Peyer's patch (tissue), 4 donors: ENCODE measurements around the gene BRMS1. TPM values are rescaled to one million over a fixed set of nuclear protein-coding genes. Genes with fewer than 3 reads are reported as not detected.
A peak's percentile ranks its signal among the peaks of the same experiment; 100 is the strongest.
"Not testable (repeated sequence)": the region's sequence is repeated elsewhere in the genome, so short reads cannot be mapped to it uniquely, and the experiment has no call there.

Source experiments
- DNase-seq, 3 donors: peaks; one replicate each; pipeline ENCODE4 v3.0.0-alpha.2; 2017 to 2019
- H3K27ac ChIP-seq, 4 donors: fragments of 200-600 bp; sonication (generic); one replicate each; pipeline ENCODE4 v1.5.1; 2016 to 2019
- H3K27me3 ChIP-seq, 2 donors: fragments of 200-600 bp; sonication (generic); one replicate each; pipeline ENCODE4 v1.5.1; 2019
- H3K36me3 ChIP-seq, 3 donors: fragments of 200-600 bp; sonication (generic); one replicate each; pipeline ENCODE4 v1.5.1; 2016 to 2019
- H3K4me1 ChIP-seq, 4 donors: fragments of 200-600 bp; sonication (generic); one replicate each; pipeline ENCODE4 v1.5.1; 2016 to 2019
- H3K4me3 ChIP-seq, 4 donors: fragments of 200-600 bp; sonication (generic); 1 replicate in 3 of 4; 2 replicates in 1 of 4; pipeline ENCODE4 v1.5.1; 2016 to 2019; ENCODE audit warnings: mild to moderate bottlenecking in 1 of 4
- H3K9me3 ChIP-seq, 4 donors: fragments of 200-600 bp; sonication (generic); one replicate each; pipeline ENCODE4 v1.5.1; 2016 to 2019; ENCODE audit warnings: mild to moderate bottlenecking in 1 of 4
- CTCF ChIP-seq, 6 experiments: fragments of 450-650 bp in 4 of 6; fragments of 200-600 bp in 2 of 6; sonication (generic) in 1 of 6; IDR thresholded peaks; one replicate each; pipeline ENCODE4 v1.5.1; 2017 to 2019; ENCODE audit warnings: antibody characterized with exemption in 6 of 6, mild to moderate bottlenecking in 3 of 6, moderate library complexity in 1 of 6
- POLR2A ChIP-seq, 2 donors: fragments of 450-650 bp; IDR thresholded peaks; one replicate each; pipeline ENCODE4 v1.5.1; 2017; ENCODE audit warnings: antibody characterized with exemption in 2 of 2, mild to moderate bottlenecking in 2 of 2, moderate library complexity in 2 of 2
- total RNA-seq, 4 donors: library from RNA; depleted of rRNA; stranded (reverse); fragments of >200 nt; gene quantifications; one replicate each; pipeline ENCODE4 v1.1.0, GENCODE V29; 2016

Gene BRMS1
- total RNA-seq, 4 donors from 2014 or later, result 36.9 to 63.5 (median 50.3) TPM

GRCh38 chr11:66350560-66351235, 5.8 kb upstream of the BRMS1 start:
- H3K4me1 ChIP-seq, result peaks cover 8 to 28% (median 11%) of the 10 kb centered on the region in 4 donors
- H3K27me3 ChIP-seq, H3K36me3 ChIP-seq, DNase-seq, H3K9me3 ChIP-seq: not testable (repeated sequence)
- peak in 1 of 2 donors; percentile 13 for TF ChIP-seq POLR2A (IDR thresholded peaks at IDR 0.05)
- peak overlapping the region in 2 of 4 donors; percentile 42 to 48 for H3K4me3 ChIP-seq
- H3K27ac ChIP-seq, result peak overlapping the region in 3 of 4 donors; percentile 65 to 94 (median 90)

DNA sequence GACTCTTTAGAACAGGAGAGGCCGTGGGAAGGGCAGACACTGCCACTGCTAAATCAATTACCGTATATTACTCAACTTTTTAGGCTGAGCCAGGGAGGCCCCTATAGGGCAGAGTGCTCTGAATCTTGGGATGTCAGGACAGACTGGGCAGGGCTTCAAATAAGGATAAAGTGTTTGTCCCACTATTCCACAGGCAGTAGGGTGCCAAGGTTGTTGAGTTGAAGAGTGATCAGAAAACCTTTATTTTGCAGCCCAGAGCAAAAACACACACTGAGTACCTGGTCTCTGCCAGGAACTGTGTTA, 4.1 kb upstream of the BRMS1 start:
- Histone ChIP-seq H3K27ac (peak overlapping the region in 3 of 4 donors; percentile 23 to 99 (median 94)), H3K36me3 (no peaks in the 10 kb centered on the region), H3K27me3 (no peaks in the 10 kb centered on the region), H3K4me3 (peak overlapping the region in 2 of 4 donors; percentile 66 to 95), H3K9me3 (no peaks in the 10 kb centered on the region), H3K4me1 (peaks cover 13 to 39% (median 18%) of the 10 kb centered on the region in 4 donors)
- TF ChIP-seq CTCF (IDR thresholded peaks at IDR 0.05) (no peak), POLR2A (IDR thresholded peaks at IDR 0.05) (no peak)
- DNase-seq, result no peak

- Histone ChIP-seq H3K4me1 (peaks cover 18 to 48% (median 20%) of the 10 kb centered on the region in 4 donors), H3K36me3 (no peaks in the 10 kb centered on the region), H3K4me3 (peak within 1 kb of the TSS; percentile 66 to 95 (median 82)), H3K9me3 (no peaks in the 10 kb centered on the region), H3K27ac (peak within 1 kb of the TSS; percentile 79 to 99 (median 89)), H3K27me3 (no peaks in the 10 kb centered on the region)
- peak; percentile 52 to 66 for TF ChIP-seq POLR2A (IDR thresholded peaks at IDR 0.05)
- TF ChIP-seq CTCF (IDR thresholded peaks at IDR 0.05), result no peak
- peak; percentile 79 to 94 (median 88) for DNase-seq
Observed at GRCh38 chr11:66347425-66348276, 2.7 kb upstream of the BRMS1 start, which contains the start of gene B4GAT1. Gene B4GAT1, minus strand, starts transcription at chr11:66347629. Its CDS starts 84 bp downstream, at chr11:66347545.

DNA sequence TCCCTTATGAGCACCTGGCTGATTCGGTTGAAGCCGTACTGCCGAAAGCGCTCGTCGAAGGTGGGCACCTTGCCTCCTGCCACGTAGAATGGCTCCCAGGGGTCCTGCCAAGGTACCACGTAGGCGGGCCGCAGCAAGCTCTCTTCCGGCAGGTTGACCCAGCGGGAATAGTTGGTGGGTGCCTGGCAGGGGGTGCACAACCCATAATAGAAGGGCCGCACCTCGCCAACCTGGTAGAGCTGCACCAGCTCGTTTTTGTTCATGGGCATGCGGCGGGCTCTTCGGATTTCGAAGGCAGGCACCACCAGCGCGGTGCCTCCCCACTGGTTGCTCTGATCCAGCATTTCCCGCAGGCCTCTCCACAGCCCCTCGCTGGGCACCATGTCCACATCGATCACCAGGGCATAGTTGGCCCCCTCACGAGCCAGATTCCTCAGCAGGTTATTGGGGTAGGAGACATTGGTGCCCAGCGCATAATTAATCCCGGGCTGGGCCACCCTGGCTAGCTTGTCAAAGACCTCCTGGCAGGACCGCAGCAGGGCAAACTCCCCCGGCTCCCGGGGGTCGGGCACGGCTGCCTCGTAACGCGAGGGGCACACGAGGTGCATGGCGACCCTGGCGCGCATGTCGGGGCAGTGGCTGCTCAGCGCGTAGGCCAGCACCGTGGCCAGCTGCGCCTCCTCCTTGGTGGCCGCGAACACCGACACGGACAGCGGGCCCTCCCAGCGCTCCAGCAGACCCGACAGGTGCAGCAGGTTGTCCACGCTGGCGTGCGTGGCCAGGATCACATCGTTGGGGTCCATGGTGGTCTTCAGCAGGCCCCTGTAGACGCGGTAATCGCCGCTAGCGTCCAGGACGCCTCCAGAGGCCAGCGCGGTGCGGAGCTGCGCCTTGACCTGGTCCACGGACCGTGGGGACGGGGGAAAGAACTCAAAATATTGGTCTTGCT, 1.8 kb upstream of the BRMS1 start:
- Histone ChIP-seq H3K36me3 (peaks cover 0 to 2% (median 0%) of the 10 kb centered on the region in 3 donors), H3K27ac (peak overlapping the region; percentile 79 to 99 (median 89)), H3K9me3 (no peaks in the 10 kb centered on the region), H3K4me3 (peak overlapping the region; percentile 66 to 95 (median 82)), H3K27me3 (no peaks in the 10 kb centered on the region), H3K4me1 (peaks cover 18 to 48% (median 20%) of the 10 kb centered on the region in 4 donors)
- DNase-seq, result peak in 1 of 3 donors; percentile 55
- no peak for TF ChIP-seq POLR2A (IDR thresholded peaks at IDR 0.05)
- TF ChIP-seq CTCF (IDR thresholded peaks at IDR 0.05), result no peak

GRCh38 chr11:66345316-66345649, 379 bp upstream of the BRMS1 start:
- Histone ChIP-seq H3K36me3 (peaks cover 0 to 17% (median 0%) of the 10 kb centered on the region in 3 donors), H3K9me3 (no peaks in the 10 kb centered on the region), H3K4me3 (peak overlapping the region; percentile 66 to 99 (median 90)), H3K27me3 (no peaks in the 10 kb centered on the region), H3K4me1 (peaks cover 18 to 48% (median 20%) of the 10 kb centered on the region in 4 donors), H3K27ac (peak overlapping the region; percentile 72 to 99 (median 78))
- TF ChIP-seq CTCF (IDR thresholded peaks at IDR 0.05) (no peak), POLR2A (IDR thresholded peaks at IDR 0.05) (no peak)
- DNase-seq, result no peak
